ENCODE data around the gene ZNF217. TPM values are rescaled to one million over a fixed set of nuclear protein-coding genes. Genes with fewer than 3 reads are reported as not detected.

Gene ZNF217
- total RNA-seq, 2 experiments from 2014 or later: 39.7 to 68.4 TPM

DNA sequence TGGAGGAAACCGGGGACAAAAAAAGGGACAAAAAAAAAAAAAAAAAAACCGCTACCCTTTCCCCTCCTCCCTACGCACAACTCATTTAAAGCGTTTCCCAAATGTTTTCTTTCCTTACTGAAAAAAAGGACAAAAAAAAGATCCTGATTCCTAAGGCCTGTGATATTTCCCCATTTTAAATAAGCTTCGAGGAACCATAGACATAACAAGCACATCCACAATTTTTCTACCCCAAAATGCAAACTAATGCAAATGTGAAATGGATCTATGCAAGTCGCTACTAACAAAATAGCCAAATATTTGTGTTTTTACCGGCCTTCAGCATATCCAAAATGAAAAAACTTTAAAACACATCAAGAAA is 1.4 kb upstream of the ZNF217 start:
- no peaks in the 10 kb centered on the region for H4K20me1 ChIP-seq (ENCODE audit: insufficient read depth, low read length)
- no peaks in the 10 kb centered on the region for H3K36me3 ChIP-seq (ENCODE audit: insufficient read depth, low read length)
- POLR2A ChIA-PET: interaction anchor here (0.7 to 2.4 kb wide), 13 partner anchors 12 to 420 kb away, joined by 3 to 20 read pairs (median 5); no protein-coding TSS in a partner anchor
- H3K4me1 ChIP-seq (ENCODE audit: insufficient read depth, low read length, poor library complexity, severe bottlenecking): peaks cover 24% of the 10 kb centered on the region
- H3K9me2 ChIP-seq (ENCODE audit: insufficient read depth, low read length): no peaks in the 10 kb centered on the region
- TF ChIP-seq EZH2phosphoT487 (IDR thresholded peaks at IDR 0.05; ENCODE audit: borderline replicate concordance, low read depth, low read length): no peak
- TF ChIP-seq CTCF (conservative IDR thresholded peaks at IDR 0.05; ENCODE audit: low read length): no peak
- H3K79me2 ChIP-seq (ENCODE audit: insufficient read depth, low read depth, low read length): peaks cover 36% of the 10 kb centered on the region
- CTCF ChIA-PET (ENCODE audit: unreplicated experiment): no interaction called here
- no peak for DNase-seq (ENCODE audit: low spot score)
- BruUV-seq (replicated peaks): TSS peak; percentile 66
- intact Hi-C loops (cut with micrococcal nuclease; ENCODE audit: unreplicated experiment): loop anchor here (2.0 kb wide), 3 partner anchors 28 to 58 kb away; no protein-coding TSS in a partner anchor
- H3K9me3 ChIP-seq (ENCODE audit: low read length): no peaks in the 10 kb centered on the region
- H3K4me2 ChIP-seq (ENCODE audit: low read length): peak overlapping the region; percentile 90
- H3K4me3 ChIP-seq (ENCODE audit: low read depth, low read length, poor library complexity, severe bottlenecking): peak overlapping the region; percentile 81
- peak overlapping the region; percentile 68 for H3K27ac ChIP-seq (ENCODE audit: low read depth, low read length, poor library complexity, severe bottlenecking)
- peak overlapping the region; percentile 90; the same call in 1 of the 2 replicates for H2AFZ ChIP-seq (ENCODE audit: low read length)

DNA sequence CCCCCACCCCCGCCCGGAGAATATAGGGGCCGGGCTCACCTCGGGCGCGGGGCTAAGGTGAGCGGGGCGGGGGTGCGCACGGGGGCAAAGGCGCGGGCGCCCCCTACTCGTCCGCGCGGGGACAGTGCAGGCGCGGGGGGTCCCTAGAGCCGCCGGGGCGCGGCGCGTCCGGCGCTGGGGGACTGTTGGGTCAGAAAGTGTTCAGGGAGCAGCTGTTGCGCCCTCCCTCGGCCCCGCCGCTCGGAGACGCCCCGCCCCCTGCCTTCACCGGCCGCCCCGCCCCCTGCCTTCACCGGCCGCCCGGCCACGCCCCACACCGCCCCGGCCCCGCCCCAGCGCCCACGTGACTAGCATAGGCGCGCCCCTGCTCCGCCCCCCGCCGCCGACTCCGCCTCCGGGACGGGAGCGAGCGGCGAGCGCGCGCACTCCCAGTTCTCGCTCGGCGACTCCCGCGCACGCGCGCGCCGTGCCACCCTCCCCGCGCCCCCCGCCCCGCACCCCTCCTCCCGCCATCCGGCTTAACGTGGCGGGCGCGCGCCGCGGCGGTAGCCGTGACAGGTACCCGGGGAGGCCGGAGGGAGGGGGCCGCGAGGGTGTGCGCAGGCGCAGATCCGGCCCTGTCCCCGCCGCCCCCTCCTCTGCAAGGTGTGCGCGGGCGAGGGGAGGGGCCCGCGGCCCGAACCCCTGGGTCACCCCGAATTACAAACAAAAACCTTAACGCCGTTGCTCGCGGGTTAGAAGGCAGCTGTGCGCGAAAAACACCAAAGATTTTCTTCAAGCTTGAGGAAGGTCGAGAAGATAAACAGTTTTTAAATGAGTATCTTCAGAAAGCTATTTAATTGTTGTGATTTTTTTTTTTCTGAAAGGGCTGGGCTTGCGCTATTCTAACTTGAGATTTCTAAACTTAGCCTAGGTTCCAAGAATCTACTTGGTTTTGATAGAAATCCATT is 704 bp upstream of the ZNF217 start:
- peak overlapping the region; percentile 95 for H3K27ac ChIP-seq (ENCODE audit: low read depth, low read length, poor library complexity, severe bottlenecking)
- BruUV-seq (replicated peaks): no TSS peak

More for the DNA sequence above, 704 bp upstream of the ZNF217 start:
- peak overlapping the region; percentile 100 for H3K4me3 ChIP-seq (ENCODE audit: low read depth, low read length, poor library complexity, severe bottlenecking)
- H3K9me3 ChIP-seq (ENCODE audit: low read length): no peaks in the 10 kb centered on the region
- TF ChIP-seq EZH2phosphoT487 (IDR thresholded peaks at IDR 0.05; ENCODE audit: borderline replicate concordance, low read depth, low read length): no peak
- peak; percentile 59 for TF ChIP-seq CTCF (conservative IDR thresholded peaks at IDR 0.05; ENCODE audit: low read length)
- H3K9me2 ChIP-seq (ENCODE audit: insufficient read depth, low read length): no peaks in the 10 kb centered on the region
- H2AFZ ChIP-seq (ENCODE audit: low read length): peak overlapping the region; percentile 90; the same call in 1 of the 2 replicates
- peak overlapping the region; percentile 90 for H3K4me2 ChIP-seq (ENCODE audit: low read length)
- CTCF ChIA-PET (ENCODE audit: unreplicated experiment): no interaction called here
- H4K20me1 ChIP-seq (ENCODE audit: insufficient read depth, low read length): no peaks in the 10 kb centered on the region
- POLR2A ChIA-PET: interaction anchor here (0.6 to 2.4 kb wide), 19 partner anchors 12 to 419 kb away, joined by 3 to 20 read pairs (median 4); no protein-coding TSS in a partner anchor
- no peaks in the 10 kb centered on the region for H3K36me3 ChIP-seq (ENCODE audit: insufficient read depth, low read length)
- intact Hi-C loops (cut with micrococcal nuclease; ENCODE audit: unreplicated experiment): loop anchor here (2.0 to 5.0 kb wide), 5 partner anchors 28 to 323 kb away; no protein-coding TSS in a partner anchor
- H3K4me1 ChIP-seq (ENCODE audit: insufficient read depth, low read length, poor library complexity, severe bottlenecking): peaks cover 30% of the 10 kb centered on the region
- H3K79me2 ChIP-seq (ENCODE audit: insufficient read depth, low read depth, low read length): peaks cover 42% of the 10 kb centered on the region
- peak; percentile 96 for DNase-seq (ENCODE audit: low spot score)

All from OCI-LY7 (cell line).